ENCODE data around the gene FNTB. TPM values are rescaled to one million over a fixed set of nuclear protein-coding genes. Genes with fewer than 3 reads are reported as not detected.

The FNTB gene
- total RNA-seq, 1 donor from 2014 or later, result 18.0 TPM

- Histone ChIP-seq H3K36me3 (ENCODE audit: control insufficient read depth, insufficient read depth, low read length) (peaks cover 2% of the 10 kb centered on the region), H3K27me3 (ENCODE audit: control insufficient read depth, insufficient read depth, low read length) (no peaks in the 10 kb centered on the region), H3K4me3 (ENCODE audit: low read depth, low read length) (no peak overlapping the region)
- no peak for TF ChIP-seq CTCF (IDR thresholded peaks at IDR 0.05; ENCODE audit: insufficient read depth, low read length, poor library complexity, severe bottlenecking)
- no peak for DNase-seq (ENCODE audit: low read depth)
Observed at GRCh38 chr14:65095633-65096205, 109.0 kb downstream of the FNTB start.

GRCh38 chr14:65096323-65097089 lies 109.8 kb downstream of the FNTB start:
- no peak for TF ChIP-seq CTCF (IDR thresholded peaks at IDR 0.05; ENCODE audit: insufficient read depth, low read length, poor library complexity, severe bottlenecking)
- peaks cover 2% of the 10 kb centered on the region for H3K36me3 ChIP-seq (ENCODE audit: control insufficient read depth, insufficient read depth, low read length)
- no peak for DNase-seq (ENCODE audit: low read depth)
- H3K27me3 ChIP-seq (ENCODE audit: control insufficient read depth, insufficient read depth, low read length), result no peaks in the 10 kb centered on the region
- H3K4me3 ChIP-seq (ENCODE audit: low read depth, low read length), result no peak overlapping the region

- no peak overlapping the region for H3K4me3 ChIP-seq (ENCODE audit: low read depth, low read length)
- no peaks in the 10 kb centered on the region for H3K27me3 ChIP-seq (ENCODE audit: control insufficient read depth, insufficient read depth, low read length)
- DNase-seq (ENCODE audit: low read depth), result no peak
- TF ChIP-seq CTCF (IDR thresholded peaks at IDR 0.05; ENCODE audit: insufficient read depth, low read length, poor library complexity, severe bottlenecking), result no peak
- H3K36me3 ChIP-seq (ENCODE audit: control insufficient read depth, insufficient read depth, low read length), result no peaks in the 10 kb centered on the region
Observed at GRCh38 chr14:65098586-65098985, 111.9 kb downstream of the FNTB start.

- no peak for DNase-seq (ENCODE audit: low read depth)
- Histone ChIP-seq H3K36me3 (ENCODE audit: control insufficient read depth, insufficient read depth, low read length) (no peaks in the 10 kb centered on the region), H3K27me3 (ENCODE audit: control insufficient read depth, insufficient read depth, low read length) (no peaks in the 10 kb centered on the region), H3K4me3 (ENCODE audit: low read depth, low read length) (peak overlapping the region; percentile 90)
- TF ChIP-seq CTCF (IDR thresholded peaks at IDR 0.05; ENCODE audit: insufficient read depth, low read length, poor library complexity, severe bottlenecking), result no peak
Observed at GRCh38 chr14:65100922-65101541, 114.3 kb downstream of the FNTB start.

- TF ChIP-seq CTCF (IDR thresholded peaks at IDR 0.05; ENCODE audit: insufficient read depth, low read length, poor library complexity, severe bottlenecking), result no peak
- no peak for DNase-seq (ENCODE audit: low read depth)
- H3K27me3 ChIP-seq (ENCODE audit: control insufficient read depth, insufficient read depth, low read length), result no peaks in the 10 kb centered on the region
- H3K36me3 ChIP-seq (ENCODE audit: control insufficient read depth, insufficient read depth, low read length), result no peaks in the 10 kb centered on the region
- peak overlapping the region; percentile 90 for H3K4me3 ChIP-seq (ENCODE audit: low read depth, low read length)
Observed at GRCh38 chr14:65101631-65102440, 115.1 kb downstream of the FNTB start.

All from kidney epithelial cell (primary cell).